ENCODE data around the gene PLXND1.

The PLXND1 gene

GRCh38 chr3:129536804-129537203 lies 69.7 kb downstream of the PLXND1 start:
- in situ Hi-C loops (cut with MboI; ENCODE audit: low pct_unique_long_range_greater_than_20kb, low sequenced_read_pairs, unreplicated experiment): no loop called here
- no peak for DNase-seq (ENCODE audit: low spot score)
- no peak for TF ChIP-seq CTCF (IDR thresholded peaks at IDR 0.05; ENCODE audit: extremely low read depth, insufficient read depth, missing control alignments)

- no peak for DNase-seq (ENCODE audit: low spot score)
- in situ Hi-C loops (cut with MboI; ENCODE audit: low pct_unique_long_range_greater_than_20kb, low sequenced_read_pairs, unreplicated experiment): no loop called here
Observed at GRCh38 chr3:129536374-129536667, 70.2 kb downstream of the PLXND1 start.

GRCh38 chr3:129535075-129535474 lies 71.4 kb downstream of the PLXND1 start:
- in situ Hi-C loops (cut with MboI; ENCODE audit: low pct_unique_long_range_greater_than_20kb, low sequenced_read_pairs, unreplicated experiment): no loop called here
- no peak for DNase-seq (ENCODE audit: low spot score)
- no peak for TF ChIP-seq CTCF (IDR thresholded peaks at IDR 0.05; ENCODE audit: extremely low read depth, insufficient read depth, missing control alignments)

More at GRCh38 chr3:129536374-129536667, 70.2 kb downstream of the PLXND1 start:
- TF ChIP-seq CTCF (IDR thresholded peaks at IDR 0.05; ENCODE audit: extremely low read depth, insufficient read depth, missing control alignments): no peak

GRCh38 chr3:129534428-129535027 lies 71.9 kb downstream of the PLXND1 start:
- no peak for TF ChIP-seq CTCF (IDR thresholded peaks at IDR 0.05; ENCODE audit: extremely low read depth, insufficient read depth, missing control alignments)
- DNase-seq (ENCODE audit: low spot score): no peak
- in situ Hi-C loops (cut with MboI; ENCODE audit: low pct_unique_long_range_greater_than_20kb, low sequenced_read_pairs, unreplicated experiment): no loop called here

GRCh38 chr3:129533406-129533805 lies 73.1 kb downstream of the PLXND1 start:
- no peak for DNase-seq (ENCODE audit: low spot score)
- in situ Hi-C loops (cut with MboI; ENCODE audit: low pct_unique_long_range_greater_than_20kb, low sequenced_read_pairs, unreplicated experiment): no loop called here
- TF ChIP-seq CTCF (IDR thresholded peaks at IDR 0.05; ENCODE audit: extremely low read depth, insufficient read depth, missing control alignments): no peak

GRCh38 chr3:129532261-129532660 lies 74.2 kb downstream of the PLXND1 start:
- no peak for DNase-seq (ENCODE audit: low spot score)
- in situ Hi-C loops (cut with MboI; ENCODE audit: low pct_unique_long_range_greater_than_20kb, low sequenced_read_pairs, unreplicated experiment): no loop called here
- TF ChIP-seq CTCF (IDR thresholded peaks at IDR 0.05; ENCODE audit: extremely low read depth, insufficient read depth, missing control alignments): no peak

- in situ Hi-C loops (cut with MboI; ENCODE audit: low pct_unique_long_range_greater_than_20kb, low sequenced_read_pairs, unreplicated experiment): no loop called here
- TF ChIP-seq CTCF (IDR thresholded peaks at IDR 0.05; ENCODE audit: extremely low read depth, insufficient read depth, missing control alignments): no peak
- no peak for DNase-seq (ENCODE audit: low spot score)
Observed at GRCh38 chr3:129531699-129532098, 74.8 kb downstream of the PLXND1 start.

Measured in GM13977 (cell line).